Fibroblast of mammary gland (primary cell): ENCODE data around the gene CACNA1C.

Source experiments
- DNase-seq: peaks from one replicate; pipeline ENCODE4 v3.0.0-alpha.2; 2010; ENCODE audit warnings: low read depth
- H3K4me3 ChIP-seq: 2 replicates; pipeline ENCODE4 v1.5.1; 2011; ENCODE audit warnings: low read depth, mild to moderate bottlenecking, low read length, moderate library complexity; ENCODE audit not compliant: control insufficient read depth
- TF ChIP-seq, protein P1 (sequence below): conservative IDR thresholded peaks from 2 replicates; pipeline ENCODE4 v1.5.1; 2011; ENCODE audit warnings: low read depth, low read length, inconsistent platforms; ENCODE audit not compliant: control insufficient read depth, insufficient read depth

Gene CACNA1C

DNA sequence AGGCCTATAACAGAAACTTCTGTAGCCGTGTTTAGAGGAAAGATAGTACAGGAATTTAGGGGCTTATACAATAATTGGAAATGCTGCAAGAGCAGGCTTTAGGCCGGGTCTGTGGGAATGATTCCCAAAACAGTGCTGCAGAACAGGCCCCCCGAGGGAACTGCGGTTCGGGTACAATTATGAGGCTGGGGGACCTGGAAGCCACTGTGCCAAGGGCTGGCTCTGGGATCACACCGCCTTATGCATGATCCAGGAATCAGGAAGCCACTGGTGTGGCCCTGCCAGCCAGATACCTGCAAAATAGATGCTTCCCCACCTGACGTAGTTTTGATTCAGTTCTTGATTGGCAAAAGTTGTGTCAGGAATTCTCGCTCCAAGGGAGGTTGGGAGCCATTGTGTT lies 55.4 kb downstream of the CACNA1C start:
- TF ChIP-seq, protein P1, sequence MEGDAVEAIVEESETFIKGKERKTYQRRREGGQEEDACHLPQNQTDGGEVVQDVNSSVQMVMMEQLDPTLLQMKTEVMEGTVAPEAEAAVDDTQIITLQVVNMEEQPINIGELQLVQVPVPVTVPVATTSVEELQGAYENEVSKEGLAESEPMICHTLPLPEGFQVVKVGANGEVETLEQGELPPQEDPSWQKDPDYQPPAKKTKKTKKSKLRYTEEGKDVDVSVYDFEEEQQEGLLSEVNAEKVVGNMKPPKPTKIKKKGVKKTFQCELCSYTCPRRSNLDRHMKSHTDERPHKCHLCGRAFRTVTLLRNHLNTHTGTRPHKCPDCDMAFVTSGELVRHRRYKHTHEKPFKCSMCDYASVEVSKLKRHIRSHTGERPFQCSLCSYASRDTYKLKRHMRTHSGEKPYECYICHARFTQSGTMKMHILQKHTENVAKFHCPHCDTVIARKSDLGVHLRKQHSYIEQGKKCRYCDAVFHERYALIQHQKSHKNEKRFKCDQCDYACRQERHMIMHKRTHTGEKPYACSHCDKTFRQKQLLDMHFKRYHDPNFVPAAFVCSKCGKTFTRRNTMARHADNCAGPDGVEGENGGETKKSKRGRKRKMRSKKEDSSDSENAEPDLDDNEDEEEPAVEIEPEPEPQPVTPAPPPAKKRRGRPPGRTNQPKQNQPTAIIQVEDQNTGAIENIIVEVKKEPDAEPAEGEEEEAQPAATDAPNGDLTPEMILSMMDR: no peak
- no peak for DNase-seq
- H3K4me3 ChIP-seq: no peak overlapping the region

DNA sequence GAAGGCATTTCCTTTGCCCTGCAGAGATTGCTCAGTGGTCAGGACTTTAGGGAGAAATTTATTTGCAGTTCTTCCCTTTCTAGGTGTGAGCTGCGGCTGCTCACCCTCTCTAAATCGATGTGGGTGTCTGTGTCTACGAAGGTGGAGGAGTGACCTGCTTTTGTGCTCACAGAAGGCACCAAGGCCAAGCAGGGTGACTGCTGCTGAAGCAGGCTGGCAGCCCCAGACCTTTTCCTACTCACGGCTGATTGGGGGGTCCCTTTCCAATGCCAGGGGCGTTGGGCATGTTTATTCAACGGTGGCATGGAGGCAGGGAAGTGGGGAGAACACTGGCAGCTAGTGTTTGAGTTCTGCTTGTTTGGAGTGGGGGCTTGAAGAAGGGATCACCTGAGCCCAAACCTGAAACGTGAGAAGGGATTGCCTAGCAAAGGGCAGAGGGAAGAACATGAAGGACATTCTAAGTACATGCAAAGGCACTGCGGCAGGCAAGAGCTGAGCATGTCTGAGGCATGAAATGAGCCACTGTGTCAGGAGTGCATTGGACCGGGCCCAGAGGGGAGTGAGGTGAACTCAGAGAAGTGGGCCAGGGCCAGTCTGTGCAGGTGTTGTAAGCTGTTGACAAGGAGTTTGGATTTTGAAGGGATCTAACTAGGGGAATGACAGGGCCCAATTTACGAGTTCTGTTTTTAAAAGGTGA lies 56.3 kb downstream of the CACNA1C start:
- TF ChIP-seq, protein P1: no peak
- H3K4me3 ChIP-seq: no peak overlapping the region
- no peak for DNase-seq

DNA sequence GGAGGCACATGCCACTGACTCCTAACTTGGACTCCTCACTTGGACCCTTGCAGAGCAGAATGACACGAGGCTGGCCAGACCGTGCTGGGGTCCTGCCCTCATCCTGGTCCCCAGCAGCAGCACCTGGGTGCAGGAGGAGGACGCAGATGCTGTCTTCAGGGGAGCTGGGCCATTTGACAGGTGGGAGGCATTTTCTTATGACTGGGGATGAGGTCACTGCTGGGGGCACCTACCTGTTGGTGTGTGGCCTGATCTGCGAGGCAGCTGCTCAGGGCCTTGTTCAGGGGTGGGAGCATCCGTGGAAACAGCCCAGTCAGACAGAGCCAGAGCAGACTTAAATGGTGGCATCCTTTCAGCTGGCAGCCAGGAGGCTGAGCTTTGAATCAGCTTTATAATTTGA lies 57.3 kb downstream of the CACNA1C start:
- TF ChIP-seq, protein P1: no peak
- DNase-seq: no peak
- no peak overlapping the region for H3K4me3 ChIP-seq

DNA sequence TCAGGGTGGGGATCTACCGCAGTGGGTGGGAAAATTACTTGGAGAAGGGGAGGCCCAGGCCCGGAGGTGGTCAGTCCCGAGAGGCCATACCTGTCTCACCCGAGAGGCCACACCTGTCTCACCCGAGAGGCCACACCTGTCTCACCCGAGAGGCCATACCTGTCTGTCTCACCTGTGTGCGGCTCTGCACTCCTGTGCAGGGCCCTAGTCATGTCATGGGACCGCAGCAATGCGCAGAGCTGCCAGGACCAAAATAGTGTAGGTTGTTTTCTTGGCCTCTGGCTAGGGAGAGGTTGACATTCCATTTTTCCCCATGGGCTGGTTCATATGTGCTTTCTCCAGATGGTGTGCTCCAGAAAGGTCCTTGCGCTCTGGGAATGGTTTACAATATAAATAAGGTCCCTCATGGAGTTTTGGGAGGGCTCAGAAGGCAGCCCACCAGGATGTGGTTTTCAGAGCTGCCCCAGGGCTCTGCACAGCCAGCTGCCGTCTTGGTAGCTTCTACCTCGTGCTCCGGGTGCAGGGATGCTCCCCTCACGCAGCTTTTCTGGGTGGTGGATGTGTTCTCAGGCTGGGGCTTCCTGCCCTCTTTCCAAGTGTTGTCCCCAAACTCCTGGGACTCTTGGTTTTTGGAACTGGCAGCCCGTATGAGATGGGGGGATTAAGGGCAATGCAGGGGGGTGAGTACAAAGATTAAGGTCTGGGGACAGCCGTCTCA lies 58.2 kb downstream of the CACNA1C start:
- H3K4me3 ChIP-seq: no peak overlapping the region
- TF ChIP-seq, protein P1: no peak
- DNase-seq: no peak

DNA sequence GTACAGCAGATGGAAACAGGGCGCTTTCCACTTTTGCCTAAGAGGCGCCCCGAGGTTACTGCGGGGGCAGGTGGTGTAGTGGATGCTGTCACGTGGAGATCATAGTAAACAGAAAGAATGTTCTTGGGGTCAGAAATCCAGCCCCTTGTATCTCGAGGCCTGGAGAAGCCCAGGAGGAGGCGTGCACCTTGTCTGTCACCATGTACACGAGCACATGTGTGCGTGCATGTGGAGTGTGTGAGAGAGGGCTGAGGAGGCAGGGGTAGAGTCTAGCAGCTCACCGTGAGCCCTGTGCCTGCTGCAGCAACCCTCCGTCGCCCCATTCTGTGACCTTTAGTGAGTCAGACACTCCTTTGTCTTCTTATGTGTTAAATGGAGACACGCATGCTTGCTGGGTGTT lies 59.0 kb downstream of the CACNA1C start:
- H3K4me3 ChIP-seq: no peak overlapping the region
- TF ChIP-seq, protein P1: no peak
- DNase-seq: no peak

DNA sequence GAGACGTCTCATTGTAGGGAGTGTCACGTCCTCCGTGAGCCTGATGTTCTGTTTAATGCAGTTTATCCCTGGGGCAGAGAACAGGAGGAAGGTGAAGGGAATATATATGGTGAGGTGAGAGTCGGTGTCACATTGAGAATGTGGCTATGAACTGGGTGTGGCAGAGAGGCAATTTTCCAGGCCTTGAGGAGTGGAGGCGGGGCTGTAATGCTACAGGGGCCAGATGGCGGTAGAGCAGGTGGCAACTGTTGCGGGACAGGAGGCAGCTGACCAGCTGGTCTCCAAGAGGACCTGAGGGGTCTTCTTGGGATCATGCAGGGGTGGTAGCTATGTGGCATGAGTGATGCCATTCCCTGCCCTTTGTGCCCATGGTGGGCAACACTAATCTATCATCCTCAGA lies 59.6 kb downstream of the CACNA1C start:
- TF ChIP-seq, protein P1: no peak
- no peak for DNase-seq
- H3K4me3 ChIP-seq: no peak overlapping the region
